Endothelial cell of umbilical vein (primary cell): ENCODE results near the gene CBX5. TPM values are rescaled to one million over a fixed set of nuclear protein-coding genes. Genes with fewer than 3 reads are reported as not detected.
A peak's percentile ranks its signal among the peaks of the same experiment; 100 is the strongest.

Source experiments
- BruUV-seq: library from RNA; stranded (reverse); fragments of 400-500 nt; replicated peaks from 2 replicates; lab custom pipeline; 2021; lab: Mats Ljungman, UMichigan
- CTCF ChIA-PET: fragments of 300-600, 350-600 bp; sonication (Branson Sonifier 250); formaldehyde crosslinking; loops from one replicate; lab custom pipeline; 2021; ENCODE audit warnings: antibody characterized with exemption, inconsistent platforms; lab: Charles Lee
- POLR2A ChIA-PET: fragments of 300-600, 350-600 bp; sonication (Branson Sonifier 250); formaldehyde crosslinking; loops from one replicate; lab custom pipeline; 2021; ENCODE audit warnings: antibody characterized with exemption, inconsistent platforms; lab: Charles Lee
- DNase-seq: peaks from one replicate; pipeline ENCODE4 v3.0.0-alpha.2; 2011; ENCODE audit warnings: low read depth, low spot score
- FAIRE-seq: peaks from 2 replicates; lab custom pipeline; 2011; peaks lifted over from hg19 to GRCh38; lab: Jason Lieb, UNC
- H2AFZ ChIP-seq: 2 replicates; pipeline ENCODE4 v1.6.0; 2012; ENCODE audit warnings: low read depth, low read length, control low read depth, inconsistent platforms
- H3K27ac ChIP-seq: 2 replicates; pipeline ENCODE4 v1.5.1; 2011; ENCODE audit warnings: low read depth, mild to moderate bottlenecking, control low read depth, low read length, moderate library complexity; ENCODE audit not compliant: insufficient read depth
- H3K27me3 ChIP-seq, 2 experiments: 2 replicates each; pipeline versions ENCODE4 v1.6.0 to v1.6.1; 2011; ENCODE audit warnings: low read length in 2 of 2, mixed read lengths in 1 of 2; ENCODE audit not compliant: control insufficient read depth in 2 of 2, insufficient read depth in 2 of 2
- H3K36me3 ChIP-seq, 2 experiments: 2 replicates in 1 of 2; 3 replicates in 1 of 2; pipeline ENCODE4 v1.5.1; 2011; ENCODE audit warnings: low read length in 2 of 2, mild to moderate bottlenecking in 1 of 2, moderate library complexity in 1 of 2; ENCODE audit not compliant: control insufficient read depth in 2 of 2, insufficient read depth in 2 of 2; ENCODE audit errors: extremely low read depth in 1 of 2
- H3K4me1 ChIP-seq: 3 replicates; pipeline ENCODE4 v1.5.1; 2011; ENCODE audit warnings: mild to moderate bottlenecking, low read length; ENCODE audit not compliant: control insufficient read depth, insufficient read depth; ENCODE audit errors: extremely low read depth
- H3K4me2 ChIP-seq: 2 replicates; pipeline ENCODE4 v1.6.1; 2011; ENCODE audit warnings: low read length, control low read depth, mixed read lengths; ENCODE audit not compliant: insufficient read depth
- H3K4me3 ChIP-seq, 3 experiments: fragments of 200-600 bp in 1 of 3; sonication (generic), shearing (Covaris generic) in 1 of 3; replicated peaks in 1 of 3; 2 replicates each; pipeline ENCODE4 v1.5.1; 2011 to 2016; ENCODE audit warnings: control low read depth in 3 of 3, low read length in 3 of 3, mild to moderate bottlenecking in 2 of 3, inconsistent platforms in 1 of 3, low read depth in 1 of 3, moderate library complexity in 1 of 3; ENCODE audit not compliant: insufficient read depth in 1 of 3
- H3K79me2 ChIP-seq: 2 replicates; pipeline ENCODE4 v1.6.0; 2012; ENCODE audit warnings: low read length, inconsistent platforms; ENCODE audit not compliant: control insufficient read depth, insufficient read depth
- H3K9ac ChIP-seq: replicated peaks from 2 replicates; pipeline ENCODE3; 2011; ENCODE audit warnings: low read length, control low read depth; ENCODE audit not compliant: insufficient read depth; ENCODE audit errors: extremely low read depth
- H3K9me1 ChIP-seq: replicated peaks from 3 replicates; pipeline ENCODE4 v1.6.0; 2011; ENCODE audit warnings: mild to moderate bottlenecking, low read length; ENCODE audit not compliant: control insufficient read depth, insufficient read depth; ENCODE audit errors: extremely low read depth
- H3K9me3 ChIP-seq: replicated peaks from 2 replicates; pipeline ENCODE4 v1.5.1; 2012; ENCODE audit warnings: low read length, inconsistent platforms; ENCODE audit not compliant: control insufficient read depth, insufficient read depth
- H4K20me1 ChIP-seq: replicated peaks from 2 replicates; pipeline ENCODE3; 2011; ENCODE audit warnings: mild to moderate bottlenecking, low read length; ENCODE audit not compliant: control insufficient read depth, insufficient read depth; ENCODE audit errors: extremely low read depth
- CTCF ChIP-seq, 2 donors: IDR thresholded peaks; 1 replicate in 1 of 2; 2 replicates in 1 of 2; pipeline ENCODE4 v1.5.1; 2011; ENCODE audit warnings: low read length in 2 of 2, mild to moderate bottlenecking in 2 of 2, moderate library complexity in 2 of 2, control low read depth in 1 of 2, inconsistent platforms in 1 of 2, low read depth in 1 of 2; ENCODE audit not compliant: insufficient read depth in 1 of 2; ENCODE audit errors: extremely low read depth in 1 of 2
- EZH2 ChIP-seq: IDR thresholded peaks from 2 replicates; pipeline ENCODE4 v1.6.1; 2012; ENCODE audit warnings: borderline replicate concordance, low read depth, mild to moderate bottlenecking, moderate library complexity, low read length, inconsistent platforms; ENCODE audit not compliant: severe bottlenecking
- FOS ChIP-seq: IDR thresholded peaks from 2 replicates; pipeline ENCODE4 v1.6.1; 2011; ENCODE audit warnings: mild to moderate bottlenecking, low read length, moderate library complexity, borderline replicate concordance; ENCODE audit not compliant: insufficient read depth
- GATA2 ChIP-seq: IDR thresholded peaks from 2 replicates; pipeline ENCODE4 v1.7.0; 2011; ENCODE audit warnings: low read depth, mild to moderate bottlenecking, moderate library complexity, mixed read lengths, low read length; ENCODE audit not compliant: insufficient read length, insufficient read depth
- JUN ChIP-seq: IDR thresholded peaks from 2 replicates; pipeline ENCODE4 v1.6.1; 2011; ENCODE audit warnings: borderline replicate concordance, low read depth; ENCODE audit not compliant: insufficient read length, insufficient read depth
- MAX ChIP-seq: IDR thresholded peaks from 2 replicates; pipeline ENCODE4 v1.6.1; 2011; ENCODE audit not compliant: insufficient read depth, insufficient read length
- MYC ChIP-seq: IDR thresholded peaks from one replicate; pipeline ENCODE4 v1.6.1; 2011; ENCODE audit warnings: mild to moderate bottlenecking, low read depth, low read length
- POLR2A ChIP-seq: IDR thresholded peaks from 2 replicates; pipeline ENCODE4 v1.6.1; 2012; ENCODE audit warnings: low read depth, mild to moderate bottlenecking, control low read depth, low read length
- POLR2AphosphoS5 ChIP-seq: IDR thresholded peaks from 2 replicates; pipeline ENCODE4 v1.6.1; 2012; ENCODE audit warnings: low read depth, mild to moderate bottlenecking, control low read depth, low read length, moderate library complexity; ENCODE audit not compliant: insufficient read depth
- dilution Hi-C: fragments of 300-500 bp; cut with MboI; formaldehyde crosslinking; loops from one replicate; pipeline ENCODE4 v1.15.0; 2019; ENCODE audit warnings: low sequenced_read_pairs; ENCODE audit not compliant: extremely low pct_ligation_motif_present
- intact Hi-C: fragments of 100-400 bp; cut with micrococcal nuclease; formaldehyde crosslinking; loops from one replicate; pipeline ENCODE4 v1.10.0; 2022
- polyA plus RNA-seq, 4 experiments: library from polyadenylated mRNA; depleted of rRNA in 3 of 4; stranded (reverse) in 3 of 4; unstranded in 1 of 4; fragments of >200 nt; gene quantifications; 2 replicates each; pipeline versions ENCODE4 v1.2.1 to v1.2.3, GENCODE V29; 2011 to 2012; ENCODE audit warnings: missing spikeins in 1 of 4
- total RNA-seq: library from RNA; stranded (reverse); gene quantifications from 2 replicates; pipeline ENCODE4 v1.2.3, GENCODE V29; 2021

CBX5 gene
- total and polyA plus RNA-seq, 2 donors (not counting 3 experiments of a cell fraction or from before 2014, with no cell fraction given) = 22.8 to 111 TPM

GRCh38 chr12:54207539-54208294 is 72.2 kb downstream of the CBX5 start:
- DNase-seq (peak; percentile 49), FAIRE-seq (peak; percentile 87)
- BruUV-seq = no TSS peak
- Histone ChIP-seq H3K9me1 (no peaks in the 10 kb centered on the region), H2AFZ (no peak overlapping the region), H3K4me2 (no peak overlapping the region), H3K79me2 (no peaks in the 10 kb centered on the region), H3K36me3 (no peaks in the 10 kb centered on the region), H4K20me1 (no peaks in the 10 kb centered on the region), H3K9ac (no peak overlapping the region), H3K4me1 (no peaks in the 10 kb centered on the region), H3K4me3 (no peak overlapping the region), H3K27ac (no peak overlapping the region), H3K9me3 (no peaks in the 10 kb centered on the region), H3K27me3 (peaks cover 17 to 35% of the 10 kb centered on the region in 2 experiments)
- ChIA-PET CTCF (interaction anchor here (0.6 to 7.9 kb wide), 32 partner anchors 8 to 463 kb away, joined by 3 to 235 read pairs (median 4); partner anchors contain the start of genes HOXC10, HOXC4, HOXC5 and HOXC6), POLR2A (no interaction called here)
- intact Hi-C loops = loop anchor here (1.0 to 10.0 kb wide), 2 partner anchors 201 to 453 kb away; partner anchors contain the start of gene CISTR
- TF ChIP-seq CTCF (IDR thresholded peaks at IDR 0.05; ENCODE audit: extremely low read depth in 1 of 2, insufficient read depth in 1 of 2, low read depth in 1 of 2, low read length in 2 of 2) = peak; percentile 79 to 93
- TF ChIP-seq EZH2 = no peak
- dilution Hi-C loops = no loop called here

GRCh38 chr12:54206791-54207190 is 73.1 kb downstream of the CBX5 start:
- Histone ChIP-seq H3K9me3 (no peaks in the 10 kb centered on the region), H3K27me3 (peaks cover 15 to 30% of the 10 kb centered on the region in 2 experiments), H3K79me2 (no peaks in the 10 kb centered on the region), H3K9me1 (no peaks in the 10 kb centered on the region), H3K4me2 (no peak overlapping the region), H2AFZ (no peak overlapping the region), H3K9ac (no peak overlapping the region), H3K36me3 (no peaks in the 10 kb centered on the region), H3K4me1 (no peaks in the 10 kb centered on the region), H4K20me1 (no peaks in the 10 kb centered on the region), H3K4me3 (no peak overlapping the region), H3K27ac (no peak overlapping the region)
- FAIRE-seq (no peak), DNase-seq (no peak)
- intact Hi-C loops = loop anchor here (1.0 to 10.0 kb wide), 2 partner anchors 200 to 452 kb away; partner anchors contain the start of gene CISTR
- dilution Hi-C loops = no loop called here
- TF ChIP-seq MAX (no peak), JUN (no peak), POLR2AphosphoS5 (no peak), POLR2A (no peak), FOS (no peak), GATA2 (no peak), MYC (no peak), CTCF (IDR thresholded peaks at IDR 0.05; ENCODE audit: extremely low read depth in 1 of 2, insufficient read depth in 1 of 2, low read depth in 1 of 2, low read length in 2 of 2) (no peak), EZH2 (no peak)
- BruUV-seq = no TSS peak
- CTCF ChIA-PET = interaction anchor here (1.0 to 7.9 kb wide), 19 partner anchors 9 to 396 kb away, joined by 3 to 235 read pairs (median 5); partner anchors contain the start of genes HOXC10, HOXC5, HOXC6 and HOXC8
- POLR2A ChIA-PET = interaction anchor here (0.7 kb wide), 1 partner anchor 442 kb away, joined by 5 read pairs; no protein-coding TSS in a partner anchor
